GM12891 (cell line): Measurements from ENCODE around the gene TUSC2.
A peak's percentile ranks its signal among the peaks of the same experiment; 100 is the strongest.

Source experiments
- DNase-seq: peaks from one replicate; pipeline ENCODE4 v3.0.0; 2011; ENCODE audit warnings: low spot score; ENCODE audit not compliant: insufficient read length
- FAIRE-seq: peaks from 2 replicates; lab custom pipeline; 2011; peaks lifted over from hg19 to GRCh38; lab: Jason Lieb, UNC
- PAX5 ChIP-seq: IDR thresholded peaks from 2 replicates; pipeline ENCODE4 v1.6.1; 2011; ENCODE audit warnings: low read length, moderate library complexity, mild to moderate bottlenecking; ENCODE audit not compliant: insufficient read depth, severe bottlenecking
- POLR2A ChIP-seq: IDR thresholded peaks from 2 replicates; pipeline ENCODE4 v1.6.1; 2011; ENCODE audit warnings: low read depth, low read length, control low read depth
- POLR2AphosphoS5 ChIP-seq: IDR thresholded peaks from 2 replicates; pipeline ENCODE4 v1.6.1; 2011; ENCODE audit warnings: low read depth, low read length, control low read depth
- POU2F2 ChIP-seq: IDR thresholded peaks from 2 replicates; pipeline ENCODE4 v1.6.1; 2011; ENCODE audit warnings: low read depth, mild to moderate bottlenecking, control low read depth, low read length, moderate library complexity
- SPI1 ChIP-seq: IDR thresholded peaks from 2 replicates; pipeline ENCODE4 v1.6.1; 2011; ENCODE audit warnings: low read depth, low read length, control low read depth
- TAF1 ChIP-seq: IDR thresholded peaks from 2 replicates; pipeline ENCODE4 v1.6.1; 2011; ENCODE audit warnings: low read depth, low read length, control low read depth

TUSC2 gene

DNA sequence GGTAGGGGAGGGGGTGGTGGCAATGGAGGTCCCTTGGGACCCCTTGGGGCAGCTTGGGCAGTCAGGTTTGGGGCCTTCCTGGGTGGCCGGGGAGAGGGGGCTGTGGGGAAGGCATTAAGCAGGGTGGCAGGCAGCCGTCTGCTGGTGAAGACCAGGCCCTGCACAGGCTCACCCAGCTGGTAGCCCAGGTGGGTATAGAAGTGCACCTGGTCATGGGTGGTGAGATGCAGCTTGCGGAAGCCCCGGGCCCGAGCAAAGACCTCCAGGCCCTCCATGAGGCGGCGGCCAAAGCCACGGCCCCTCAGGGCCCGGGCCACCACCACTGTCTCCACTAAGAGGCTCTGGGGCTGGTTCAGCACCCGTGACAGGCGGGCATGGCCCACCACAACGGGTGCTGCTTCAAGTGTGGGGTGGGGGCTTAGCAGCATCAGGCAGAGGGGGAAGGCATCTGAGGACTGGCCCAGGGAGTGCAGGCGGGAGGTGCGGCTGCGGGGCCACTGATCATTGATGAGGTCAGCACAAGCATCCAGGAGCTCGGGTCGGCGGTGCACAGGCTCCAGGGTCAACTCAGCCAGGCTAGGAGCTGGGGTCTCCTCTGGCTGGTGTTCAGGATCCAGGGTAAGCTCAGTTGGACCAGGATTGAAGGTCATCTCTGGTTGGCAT is 31.2 kb downstream of the TUSC2 start:
- DNase-seq, result no peak
- TF ChIP-seq POU2F2 (no peak), POLR2A (no peak), SPI1 (no peak), POLR2AphosphoS5 (no peak), PAX5 (no peak), TAF1 (no peak)
- FAIRE-seq, result no peak

DNA sequence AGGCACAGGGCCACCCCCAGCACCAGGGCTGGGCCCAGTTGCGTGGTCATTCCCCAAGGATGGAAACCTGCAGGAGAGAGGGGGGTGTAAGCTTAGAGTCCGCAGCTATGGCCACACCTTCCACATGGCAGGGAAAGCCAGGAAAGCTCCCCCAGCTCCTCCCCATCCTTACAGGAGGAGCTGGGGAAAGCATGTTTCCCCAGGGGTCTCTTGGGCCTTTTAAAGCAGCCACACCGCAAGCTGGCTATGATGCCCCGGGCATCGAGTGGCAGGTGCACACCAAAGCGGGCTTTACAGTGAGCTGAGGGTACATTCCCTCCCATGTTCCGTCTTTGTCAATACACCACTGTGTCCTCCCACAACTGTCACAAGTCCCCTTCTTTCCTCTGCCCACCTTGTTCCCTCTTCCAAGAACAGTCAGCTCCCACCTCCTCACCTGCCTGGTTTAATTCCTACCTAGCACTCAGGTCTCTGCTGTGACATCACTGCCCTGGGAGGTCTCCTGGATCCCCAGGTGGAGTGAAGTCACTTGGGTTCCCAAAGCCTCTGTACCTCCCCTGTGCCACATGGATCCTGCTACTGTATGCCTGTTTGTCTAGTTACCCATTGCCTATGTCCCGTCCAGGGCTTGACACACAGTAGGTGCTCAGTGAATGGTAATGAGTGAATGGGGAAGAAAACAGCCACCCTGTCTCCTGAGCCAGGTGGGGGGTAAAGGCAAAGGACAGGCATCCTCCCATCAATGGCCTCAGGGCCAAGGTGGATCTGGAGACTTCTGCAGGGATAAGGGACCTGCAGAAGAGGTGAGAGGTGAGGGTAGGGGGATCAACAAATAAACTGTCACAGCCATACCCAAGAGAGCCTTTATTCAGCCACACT is 32.2 kb downstream of the TUSC2 start:
- FAIRE-seq (no peak), DNase-seq (no peak)
- no peak for TF ChIP-seq SPI1
- TF ChIP-seq POLR2AphosphoS5, result no peak
- TF ChIP-seq POU2F2, result no peak
- no peak for TF ChIP-seq POLR2A
- TF ChIP-seq PAX5, result no peak
- no peak for TF ChIP-seq TAF1

DNA sequence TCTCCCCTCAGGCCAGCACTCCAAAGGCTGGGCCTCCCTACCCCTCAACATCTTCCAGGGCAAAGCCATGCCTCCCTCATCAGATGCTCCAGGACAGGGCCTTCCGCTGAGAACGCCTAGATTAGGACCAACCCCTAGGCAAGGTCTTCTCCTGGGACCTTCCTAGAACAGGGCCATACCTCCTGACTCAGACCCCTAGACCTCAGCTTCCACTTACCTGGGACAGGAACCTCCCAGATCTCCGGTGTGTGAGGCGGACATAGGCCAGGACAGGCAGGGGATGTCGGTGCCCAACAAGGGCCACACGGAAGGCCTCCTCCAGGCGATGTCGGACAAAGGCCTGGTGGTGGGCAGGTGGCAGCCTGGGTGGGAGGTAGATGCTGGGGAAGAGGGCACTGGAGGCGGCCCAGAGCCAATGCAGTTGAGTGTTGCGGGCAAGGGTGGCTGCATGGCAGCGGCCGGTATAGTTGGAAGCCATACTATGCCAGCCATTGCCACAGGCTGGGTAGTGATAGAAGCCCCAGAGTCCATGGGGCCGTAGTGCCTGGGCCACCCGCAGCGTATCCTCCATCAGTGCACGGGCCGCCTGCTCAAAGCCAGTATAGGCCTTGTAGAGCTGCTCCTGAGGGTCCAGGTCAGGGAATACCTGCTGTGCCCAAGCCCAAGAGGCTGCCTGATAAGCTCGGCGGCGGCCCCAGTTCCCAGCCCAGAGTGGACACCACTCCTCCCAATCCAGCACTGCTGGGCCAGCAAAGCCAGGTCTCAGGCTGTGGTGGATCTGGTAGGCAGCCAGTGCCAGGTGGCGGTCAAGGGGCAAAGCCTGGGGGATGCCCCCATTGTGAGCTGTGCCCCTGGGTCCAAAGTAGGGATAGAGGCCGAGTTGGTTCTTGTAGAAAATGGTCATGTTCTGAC is 33.3 kb downstream of the TUSC2 start:
- FAIRE-seq (no peak), DNase-seq (no peak)

DNA sequence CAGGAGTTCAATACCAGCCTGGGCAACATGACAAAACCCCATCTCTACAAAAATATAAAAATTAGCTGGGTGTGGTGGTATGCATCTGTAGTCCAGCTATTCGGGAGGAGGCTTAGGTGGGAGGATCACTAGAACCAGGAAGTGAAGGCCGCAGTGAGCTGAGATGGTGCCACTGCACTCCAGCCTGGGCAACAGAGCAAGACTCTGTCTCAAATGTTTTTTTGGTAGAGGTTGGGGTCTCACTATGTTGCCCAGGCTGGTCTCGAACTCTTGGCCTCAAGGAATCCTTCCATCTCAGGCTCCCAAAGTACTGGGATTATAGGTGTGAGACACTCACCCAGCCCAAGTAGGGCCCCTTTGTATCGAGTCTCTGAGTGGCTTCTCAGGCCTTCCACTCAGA is 33.9 kb downstream of the TUSC2 start:
- TF ChIP-seq POLR2A, result no peak
- no peak for TF ChIP-seq TAF1
- TF ChIP-seq SPI1, result no peak
- no peak for TF ChIP-seq POU2F2
- TF ChIP-seq PAX5, result no peak
- FAIRE-seq (no peak), DNase-seq (no peak)

More for the DNA sequence above, 33.3 kb downstream of the TUSC2 start:
- no peak for TF ChIP-seq POLR2A
- TF ChIP-seq TAF1, result no peak
- no peak for TF ChIP-seq SPI1
- no peak for TF ChIP-seq PAX5
- no peak for TF ChIP-seq POLR2AphosphoS5
- TF ChIP-seq POU2F2, result no peak

DNA sequence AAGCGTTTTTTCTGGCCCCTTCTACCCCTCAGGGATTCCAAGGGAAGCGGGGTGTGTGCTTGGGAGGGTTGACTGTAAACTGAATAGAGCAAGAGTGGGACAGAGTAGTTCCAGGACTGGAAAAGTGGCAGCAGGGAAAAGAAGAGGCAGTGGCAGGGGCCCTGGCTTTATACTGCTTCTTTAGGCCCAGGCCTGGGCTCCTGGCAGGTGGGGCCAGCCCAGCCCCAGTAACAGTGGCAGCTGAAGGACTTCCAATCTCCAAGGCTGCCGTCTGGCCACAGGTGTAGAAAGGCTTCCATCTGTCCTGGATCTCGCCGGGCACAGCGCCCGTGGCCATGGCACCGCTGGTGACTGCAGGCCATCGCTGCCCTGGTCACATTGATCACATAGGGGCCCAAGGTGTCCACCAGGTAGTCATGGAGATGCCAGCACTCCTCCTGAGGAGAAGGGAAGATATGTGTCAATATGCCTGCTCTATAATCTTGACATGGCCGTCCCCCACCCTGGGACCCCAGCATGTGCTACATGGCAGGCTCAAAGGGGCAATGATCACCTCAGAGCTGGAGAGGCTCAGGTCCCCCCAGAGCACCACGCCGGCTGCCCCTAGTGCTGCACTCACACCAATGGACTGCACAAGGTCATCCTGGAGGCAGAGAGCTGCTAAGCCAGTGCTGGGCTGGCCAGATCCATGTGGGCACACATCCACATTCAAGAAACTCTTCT is 34.8 kb downstream of the TUSC2 start:
- FAIRE-seq (no peak), DNase-seq (no peak)
- TF ChIP-seq POU2F2, result no peak
- TF ChIP-seq SPI1, result no peak
- no peak for TF ChIP-seq TAF1
- TF ChIP-seq PAX5, result no peak
- no peak for TF ChIP-seq POLR2A
- no peak for TF ChIP-seq POLR2AphosphoS5

DNA sequence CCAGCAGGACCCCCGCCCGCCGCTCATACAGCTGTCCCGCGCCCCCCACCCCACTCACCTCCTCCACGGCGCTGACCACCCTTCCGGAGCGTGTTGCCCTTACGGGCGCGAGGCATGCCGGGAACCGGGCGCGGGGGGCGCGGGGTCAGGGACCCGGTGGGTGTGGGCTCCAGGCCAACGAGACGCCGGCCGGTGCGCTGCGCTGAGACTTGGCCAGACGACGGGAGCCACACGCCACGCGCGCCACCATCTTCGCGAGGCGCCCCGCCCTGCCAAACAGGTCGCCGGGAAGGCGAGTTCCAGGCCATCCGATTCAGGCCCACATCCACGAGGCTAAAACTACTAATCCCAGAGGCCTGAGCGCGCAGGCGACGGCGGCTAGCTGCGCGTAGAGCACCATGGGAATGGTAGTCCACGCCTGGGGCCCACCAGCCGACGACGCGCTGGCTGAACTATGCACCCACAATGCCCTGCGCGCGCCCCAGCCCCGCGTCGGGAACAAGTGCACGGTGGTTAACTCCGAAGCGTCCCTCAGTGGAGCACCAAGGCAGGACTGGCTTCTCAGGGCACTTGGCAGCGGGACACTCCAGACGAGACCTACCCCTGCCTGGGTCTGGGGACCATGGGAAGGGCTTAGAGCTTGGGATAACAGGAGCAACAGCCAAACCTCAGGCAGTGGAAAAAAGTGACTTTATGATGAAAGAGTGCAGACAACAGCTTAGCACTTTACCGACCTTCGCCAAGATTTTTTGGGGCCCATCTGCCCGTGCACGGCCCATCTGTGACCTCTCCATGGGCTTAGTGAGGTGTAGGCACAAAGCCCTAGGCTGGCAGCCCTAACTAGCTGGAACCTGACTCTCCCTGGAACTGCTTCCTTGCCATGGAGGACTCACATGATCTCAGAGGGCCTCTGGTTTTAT is 35.6 kb downstream of the TUSC2 start, which contains the start of gene IFRD2:
Gene IFRD2 (minus strand): TSS at position 271 of the 920 bp plus-strand sequence. CDS start 155 bp downstream, at position 116.
- FAIRE-seq (peak; percentile 100), DNase-seq (peak; percentile 98)

DNA sequence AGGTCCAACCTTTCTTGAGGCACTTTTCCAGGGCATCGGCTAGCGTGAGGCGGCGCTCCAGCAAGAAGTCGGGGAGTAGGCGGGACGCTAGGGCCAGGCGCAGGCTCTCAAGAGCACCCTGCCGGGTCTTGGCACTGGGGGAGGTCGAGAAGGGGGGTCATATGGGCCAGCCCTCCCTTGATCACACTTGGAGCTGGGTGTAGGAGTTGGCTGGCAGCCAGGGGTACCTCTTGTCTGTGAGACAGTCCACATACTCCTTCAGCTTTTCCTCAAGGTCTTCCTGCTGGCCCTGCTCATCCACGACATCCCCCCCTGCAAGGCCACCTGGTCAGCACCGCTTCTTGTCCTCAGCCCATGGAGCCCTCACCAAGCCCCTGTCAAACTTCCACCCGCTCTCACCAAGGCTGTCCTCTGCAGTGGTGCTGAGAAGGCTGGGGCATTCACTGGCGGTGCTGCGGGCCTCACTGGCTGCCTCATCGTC is 37.8 kb downstream of the TUSC2 start:
- FAIRE-seq (no peak), DNase-seq (no peak)
- no peak for TF ChIP-seq POLR2A
- TF ChIP-seq SPI1, result no peak
- TF ChIP-seq POU2F2, result no peak
- no peak for TF ChIP-seq POLR2AphosphoS5
- TF ChIP-seq TAF1, result no peak
- TF ChIP-seq PAX5, result no peak

More for the DNA sequence above, 35.6 kb downstream of the TUSC2 start, which contains the start of gene IFRD2:
- TF ChIP-seq POLR2A (peak; percentile 40), PAX5 (peak; percentile 61), POU2F2 (peak; percentile 56; the same call in 1 of the 2 replicates), SPI1 (no peak), POLR2AphosphoS5 (peak; percentile 63), TAF1 (peak; percentile 79)
